HG02852 (cell line): ENCODE results near the gene NOMO2.
"Not testable (repeated sequence)": the region's sequence is repeated elsewhere in the genome, so short reads cannot be mapped to it uniquely, and the experiment has no call there.

Experiments
- ATAC-seq: cut with Tn5 transposase; IDR thresholded peaks from one replicate; pipeline ENCODE4 v1.9.1; 2021; ENCODE audit warnings: mild to moderate bottlenecking, moderate library complexity; ENCODE audit not compliant: unreplicated experiment

Gene NOMO2

GRCh38 chr16:18525882-18526482, 35.9 kb downstream of the NOMO2 start:
- not testable (repeated sequence) for ATAC-seq

GRCh38 chr16:18522637-18523036, 39.3 kb downstream of the NOMO2 start:
- ATAC-seq = not testable (repeated sequence)

- not testable (repeated sequence) for ATAC-seq
Observed at GRCh38 chr16:18521445-18522181, 40.3 kb downstream of the NOMO2 start.

GRCh38 chr16:18518536-18519283, 43.2 kb downstream of the NOMO2 start:
- not testable (repeated sequence) for ATAC-seq

GRCh38 chr16:18498430-18498829, 63.5 kb downstream of the NOMO2 start:
- not testable (repeated sequence) for ATAC-seq

- not testable (repeated sequence) for ATAC-seq
Observed at GRCh38 chr16:18497032-18497431, 64.9 kb downstream of the NOMO2 start.

- ATAC-seq = not testable (repeated sequence)
Observed at GRCh38 chr16:18492118-18492897, 69.6 kb downstream of the NOMO2 start.

- ATAC-seq = not testable (repeated sequence)
Observed at GRCh38 chr16:18436025-18436424, 125.9 kb downstream of the NOMO2 start.

GRCh38 chr16:18415827-18416226, 146.1 kb downstream of the NOMO2 start:
- not testable (repeated sequence) for ATAC-seq

- ATAC-seq = not testable (repeated sequence)
Observed at GRCh38 chr16:18409532-18410293, 152.2 kb downstream of the NOMO2 start.

GRCh38 chr16:18401851-18402657, 159.8 kb downstream of the NOMO2 start:
- not testable (repeated sequence) for ATAC-seq

GRCh38 chr16:18401159-18401558, 160.7 kb downstream of the NOMO2 start:
- not testable (repeated sequence) for ATAC-seq

GRCh38 chr16:18394363-18394762, 167.5 kb downstream of the NOMO2 start:
- not testable (repeated sequence) for ATAC-seq

GRCh38 chr16:18387767-18388166, 174.1 kb downstream of the NOMO2 start:
- not testable (repeated sequence) for ATAC-seq

GRCh38 chr16:18386517-18386916, 175.4 kb downstream of the NOMO2 start:
- not testable (repeated sequence) for ATAC-seq

GRCh38 chr16:18385285-18385684, 176.6 kb downstream of the NOMO2 start:
- ATAC-seq = not testable (repeated sequence)

GRCh38 chr16:18384869-18385268, 177.0 kb downstream of the NOMO2 start:
- not testable (repeated sequence) for ATAC-seq

- not testable (repeated sequence) for ATAC-seq
Observed at GRCh38 chr16:18384098-18384636, 177.7 kb downstream of the NOMO2 start.

- ATAC-seq = not testable (repeated sequence)
Observed at GRCh38 chr16:18382696-18383095, 179.2 kb downstream of the NOMO2 start.
